Kidney (tissue), 14 donors: ENCODE results near the gene SYAP1. TPM values are rescaled to one million over a fixed set of nuclear protein-coding genes. Genes with fewer than 3 reads are reported as not detected.

ENCODE experiments used
- DNase-seq, 5 donors: peaks; one replicate each; pipeline ENCODE4 v3.0.0-alpha.2; 2013 to 2020
- FAIRE-seq: peaks from 2 replicates; lab custom pipeline; 2012; peaks lifted over from hg19 to GRCh38; lab: Jason Lieb, UNC
- H3K27ac ChIP-seq, 2 donors: one replicate each; pipeline ENCODE4 v1.7.0; 2013; ENCODE audit warnings: low read depth in 2 of 2, low read length in 2 of 2, inconsistent platforms in 1 of 2
- H3K27me3 ChIP-seq: one replicate; pipeline ENCODE4 v1.7.1; 2013; ENCODE audit warnings: low read length, inconsistent platforms; ENCODE audit not compliant: control insufficient read depth, insufficient read depth
- H3K36me3 ChIP-seq, 3 donors: one replicate each; pipeline versions ENCODE4 v1.7.0 to v1.7.1; 2013; ENCODE audit warnings: low read length in 3 of 3, control low read depth in 1 of 3, inconsistent platforms in 1 of 3; ENCODE audit not compliant: insufficient read depth in 3 of 3, control insufficient read depth in 2 of 3
- H3K4me1 ChIP-seq, 3 donors: one replicate each; pipeline versions ENCODE4 v1.7.0 to v1.7.1; 2013; ENCODE audit warnings: low read length in 3 of 3, inconsistent platforms in 1 of 3, low read depth in 1 of 3; ENCODE audit not compliant: control insufficient read depth in 2 of 3, insufficient read depth in 2 of 3
- H3K4me3 ChIP-seq, 3 donors: one replicate each; pipeline versions ENCODE4 v1.7.0 to v1.8.1; 2013; ENCODE audit warnings: low read length in 3 of 3, control low read depth in 1 of 3, inconsistent platforms in 1 of 3
- H3K9ac ChIP-seq, 3 donors: one replicate each; pipeline versions ENCODE4 v1.7.0 to v1.7.1; 2013; ENCODE audit warnings: low read length in 3 of 3, control low read depth in 1 of 3, inconsistent platforms in 1 of 3
- H3K9me3 ChIP-seq, 3 donors: one replicate each; pipeline versions ENCODE4 v1.7.0 to v1.7.1; 2013; ENCODE audit warnings: low read length in 3 of 3, control low read depth in 1 of 3, inconsistent platforms in 1 of 3; ENCODE audit not compliant: control insufficient read depth in 2 of 3, insufficient read depth in 1 of 3
- intact Hi-C: fragments of 100-400 bp; cut with DNase I; formaldehyde crosslinking; loops from one replicate; pipeline ENCODE4 v1.11.1; 2022
- polyA plus RNA-seq: library from polyadenylated mRNA; stranded (reverse); fragments of 350-450 nt; fragmentation: Illumina TruSeq; extraction: RNeasy Lipid Tissue Mini Kit (QIAGEN cat#74804); gene quantifications from one replicate; pipeline ENCODE4 v1.2.3, GENCODE V29; 2014; ENCODE audit warnings: low read depth, low replicate concordance; ENCODE audit not compliant: insufficient read depth
- total RNA-seq: library from RNA; stranded (reverse); fragmentation: NEBNext Ultra II Directional; extraction: Animal tissue kit (Norgen Biotek cat#: 25700); gene quantifications from one replicate; pipeline ENCODE4 v1.2.1, GENCODE V29; 2021
- TF ChIP-seq, protein P1 (sequence below): IDR thresholded peaks from 3 replicates; pipeline ENCODE4 v1.5.1; 2012; ENCODE audit warnings: mild to moderate bottlenecking, moderate library complexity, borderline replicate concordance; ENCODE audit not compliant: insufficient read depth; ENCODE audit errors: extremely low read depth
- donor health status: control.
- donor health status: control.
- donor health status: control.
- donor health status: control.
- donor health status: control.
- donor health status: DM: yes; HTN: yes; CAD: no.
- donor health status: Normal renal cell carcinoma (clear cell type).

SYAP1 gene
- total and polyA plus RNA-seq, 2 donors from 2014 or later, result 16.6 to 40.3 TPM

DNA sequence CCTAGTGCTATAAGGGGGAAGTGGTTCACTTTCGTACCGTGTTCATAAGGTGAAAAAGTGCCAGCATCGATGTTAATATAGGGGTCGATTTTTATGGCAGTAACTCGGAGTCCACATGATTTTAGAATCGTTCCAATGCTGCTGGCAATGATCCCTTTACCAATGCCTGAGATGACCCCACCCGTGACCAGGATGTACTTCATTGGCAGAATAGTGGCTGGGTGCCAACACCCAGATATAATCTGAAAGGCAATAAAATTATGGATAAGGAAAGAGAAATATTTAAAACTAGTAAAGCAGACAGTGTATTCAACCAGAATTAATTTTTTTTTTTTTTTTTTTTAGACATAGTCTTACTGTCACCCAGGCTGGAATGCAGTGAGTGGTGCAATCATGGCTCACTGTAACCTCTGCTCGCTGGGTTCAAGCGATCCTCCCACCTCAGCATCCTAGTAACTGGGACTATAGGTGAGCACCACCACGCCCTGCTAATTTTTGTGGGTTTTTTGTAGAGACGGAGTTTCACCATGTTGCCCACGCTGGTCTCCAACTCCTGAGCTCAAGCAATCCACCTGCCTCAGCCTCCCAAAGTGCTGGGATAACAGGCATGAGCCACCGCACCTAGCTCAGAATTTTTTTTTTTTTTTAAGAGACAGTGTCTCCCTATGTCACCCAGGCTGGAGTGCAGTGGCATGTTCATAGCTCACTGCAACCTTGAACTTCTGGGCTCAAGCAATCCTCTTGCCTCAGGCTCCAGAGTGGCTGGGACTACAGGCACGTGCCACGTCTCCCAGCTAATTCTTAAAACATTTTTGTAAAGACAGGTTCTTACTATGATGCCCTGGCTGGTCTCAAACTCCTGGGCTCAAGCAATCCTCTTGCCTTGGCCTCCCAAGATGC is 16.5 kb upstream of the SYAP1 start:
- Histone ChIP-seq H3K4me3 (no peak overlapping the region), H3K27me3 (no peaks in the 10 kb centered on the region), H3K27ac (no peak overlapping the region), H3K4me1 (no peaks in the 10 kb centered on the region), H3K9ac (no peak overlapping the region), H3K9me3 (no peaks in the 10 kb centered on the region), H3K36me3 (no peaks in the 10 kb centered on the region)
- DNase-seq, result no peak
- no peak for FAIRE-seq
- TF ChIP-seq, protein P1, sequence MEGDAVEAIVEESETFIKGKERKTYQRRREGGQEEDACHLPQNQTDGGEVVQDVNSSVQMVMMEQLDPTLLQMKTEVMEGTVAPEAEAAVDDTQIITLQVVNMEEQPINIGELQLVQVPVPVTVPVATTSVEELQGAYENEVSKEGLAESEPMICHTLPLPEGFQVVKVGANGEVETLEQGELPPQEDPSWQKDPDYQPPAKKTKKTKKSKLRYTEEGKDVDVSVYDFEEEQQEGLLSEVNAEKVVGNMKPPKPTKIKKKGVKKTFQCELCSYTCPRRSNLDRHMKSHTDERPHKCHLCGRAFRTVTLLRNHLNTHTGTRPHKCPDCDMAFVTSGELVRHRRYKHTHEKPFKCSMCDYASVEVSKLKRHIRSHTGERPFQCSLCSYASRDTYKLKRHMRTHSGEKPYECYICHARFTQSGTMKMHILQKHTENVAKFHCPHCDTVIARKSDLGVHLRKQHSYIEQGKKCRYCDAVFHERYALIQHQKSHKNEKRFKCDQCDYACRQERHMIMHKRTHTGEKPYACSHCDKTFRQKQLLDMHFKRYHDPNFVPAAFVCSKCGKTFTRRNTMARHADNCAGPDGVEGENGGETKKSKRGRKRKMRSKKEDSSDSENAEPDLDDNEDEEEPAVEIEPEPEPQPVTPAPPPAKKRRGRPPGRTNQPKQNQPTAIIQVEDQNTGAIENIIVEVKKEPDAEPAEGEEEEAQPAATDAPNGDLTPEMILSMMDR, result no peak
- intact Hi-C loops, result no loop called here

DNA sequence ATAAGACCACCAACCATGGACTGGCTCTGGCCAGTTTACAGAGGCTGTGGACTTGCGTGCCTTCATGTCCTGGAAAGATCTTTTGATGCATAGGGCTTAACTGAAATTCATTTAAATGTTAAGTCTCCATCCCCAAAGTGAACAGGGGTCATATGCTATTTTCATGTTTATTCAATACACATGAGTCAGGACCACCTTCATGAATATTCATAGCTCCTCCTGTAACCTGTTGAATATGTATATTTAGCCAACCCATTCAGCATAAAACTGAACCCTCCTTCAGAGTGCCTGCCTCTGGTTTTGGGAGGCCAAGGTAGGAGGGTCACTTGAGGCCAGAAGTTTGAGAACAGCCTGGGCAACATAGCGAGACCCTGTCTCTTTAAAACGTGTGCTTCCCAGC is 14.0 kb upstream of the SYAP1 start:
- intact Hi-C loops, result no loop called here
- Histone ChIP-seq H3K9ac (no peak overlapping the region), H3K4me3 (no peak overlapping the region), H3K4me1 (no peaks in the 10 kb centered on the region), H3K27me3 (peaks cover 2% of the 10 kb centered on the region), H3K27ac (no peak overlapping the region), H3K36me3 (no peaks in the 10 kb centered on the region), H3K9me3 (no peaks in the 10 kb centered on the region)
- FAIRE-seq (no peak), DNase-seq (no peak)
- TF ChIP-seq, protein P1, result no peak

DNA sequence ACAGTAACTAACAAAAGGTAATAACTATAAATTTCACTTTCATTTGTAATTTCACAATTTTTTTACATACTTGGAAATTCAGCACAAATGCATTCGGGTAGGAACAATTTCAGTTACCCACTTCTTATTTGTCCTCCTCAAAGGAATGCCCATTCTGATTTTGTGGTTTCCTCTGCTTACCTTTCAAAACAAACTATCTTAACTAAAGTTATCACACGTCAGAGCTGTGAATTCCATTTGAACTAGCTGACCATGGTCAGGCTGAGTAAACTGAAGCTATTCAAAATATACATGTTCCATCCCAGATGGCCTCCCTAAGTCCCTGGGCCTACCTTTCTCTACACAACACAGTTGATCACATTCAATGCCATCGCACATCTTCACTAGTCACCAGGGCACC is 11.4 kb upstream of the SYAP1 start:
- DNase-seq, result no peak
- intact Hi-C loops, result no loop called here
- TF ChIP-seq, protein P1, result no peak
- Histone ChIP-seq H3K4me1 (no peaks in the 10 kb centered on the region), H3K9me3 (no peaks in the 10 kb centered on the region), H3K27me3 (peaks cover 10% of the 10 kb centered on the region), H3K27ac (no peak overlapping the region), H3K36me3 (no peaks in the 10 kb centered on the region), H3K9ac (no peak overlapping the region), H3K4me3 (no peak overlapping the region)
- FAIRE-seq, result no peak
